GM21576 (cell line): ENCODE measurements around the gene NARS2.

Experiments
- ATAC-seq: cut with Tn5 transposase; IDR thresholded peaks from one replicate; pipeline ENCODE4 v1.9.1; 2021; ENCODE audit warnings: mild to moderate bottlenecking, moderate library complexity; ENCODE audit not compliant: unreplicated experiment

The NARS2 gene

DNA sequence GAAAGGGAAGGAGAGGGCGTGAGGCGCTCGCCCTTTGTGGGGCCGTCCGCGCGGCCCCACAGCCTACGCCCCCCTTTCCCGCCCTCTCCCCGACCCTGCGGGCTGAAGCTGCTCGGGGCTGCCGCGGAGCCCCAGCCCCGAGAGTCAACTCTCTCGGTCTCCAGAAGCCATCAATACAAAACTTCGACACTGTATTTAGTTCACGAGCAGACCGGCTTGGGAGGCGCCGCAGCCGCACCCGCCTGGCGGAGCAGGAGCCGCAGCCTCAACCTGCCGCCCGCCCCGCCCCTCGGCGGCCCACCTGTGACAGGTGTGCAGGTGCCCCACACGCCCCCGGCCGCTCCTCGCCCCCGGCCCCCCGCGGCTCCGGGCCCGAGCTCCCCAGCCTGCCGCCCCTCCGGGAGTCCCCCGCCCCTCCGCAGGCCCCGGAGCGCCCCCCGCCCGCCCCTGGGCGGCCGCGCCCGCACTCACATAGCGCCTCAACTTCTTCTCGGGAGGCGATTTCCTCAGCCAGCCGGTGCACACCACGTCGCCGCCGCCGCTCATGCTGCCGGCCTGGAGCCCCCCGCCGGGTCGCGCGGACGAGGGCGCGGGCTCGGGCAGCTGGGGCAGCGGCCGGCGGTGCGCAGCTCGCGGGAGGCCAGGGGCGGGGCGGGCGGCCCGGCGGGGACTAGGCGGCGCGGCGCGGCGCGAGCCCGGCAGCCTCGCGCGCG lies 157.3 kb downstream of the NARS2 start, which contains the start of gene GAB2:
Gene GAB2, minus strand, starts transcription at position 646 of the 713 bp plus-strand sequence. Its CDS starts 100 bp downstream, at position 546.
- ATAC-seq: peak; percentile 6

DNA sequence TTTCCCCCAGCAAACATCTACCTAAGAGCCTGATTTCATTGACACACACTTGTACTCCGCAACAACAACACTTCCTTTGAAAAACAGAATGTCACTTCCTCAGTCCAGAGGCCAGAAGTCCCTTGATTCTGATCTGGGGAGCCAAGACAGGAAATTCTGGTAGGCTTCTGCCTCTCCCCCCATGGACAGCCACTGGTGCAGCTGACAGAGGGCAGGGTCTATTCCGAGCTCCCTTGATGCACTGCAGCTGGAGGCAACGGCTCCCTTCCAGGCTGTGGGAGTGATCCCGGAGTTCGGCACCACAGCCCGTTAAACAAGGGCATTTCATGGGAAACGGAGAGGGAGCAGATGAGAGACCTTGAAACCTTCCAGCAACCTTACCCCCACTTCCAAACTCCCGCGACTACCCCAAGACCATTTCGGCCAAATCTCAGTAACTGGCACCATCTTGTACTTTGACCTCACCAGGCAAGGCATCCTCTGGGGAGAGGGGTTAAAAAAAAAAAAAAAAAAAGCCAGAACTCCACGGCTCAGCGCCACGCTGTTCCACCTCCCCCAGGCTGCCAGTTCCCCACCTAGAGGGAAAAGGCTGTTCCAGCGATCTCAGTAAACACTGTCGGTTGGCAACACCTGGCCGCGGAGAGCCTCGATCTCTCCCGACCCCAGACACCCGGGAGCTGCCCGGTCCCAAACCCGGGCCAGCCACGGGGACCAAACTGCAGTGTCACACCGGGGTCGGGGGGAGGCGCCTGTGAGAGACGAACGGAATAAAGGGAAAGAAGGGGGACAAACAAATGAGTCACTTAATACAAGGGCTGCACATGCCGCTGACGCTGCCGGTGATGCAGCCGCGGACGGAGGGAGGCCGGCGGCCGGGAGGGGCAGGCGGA lies 158.1 kb downstream of the NARS2 start:
- peak; percentile 48 for ATAC-seq

DNA sequence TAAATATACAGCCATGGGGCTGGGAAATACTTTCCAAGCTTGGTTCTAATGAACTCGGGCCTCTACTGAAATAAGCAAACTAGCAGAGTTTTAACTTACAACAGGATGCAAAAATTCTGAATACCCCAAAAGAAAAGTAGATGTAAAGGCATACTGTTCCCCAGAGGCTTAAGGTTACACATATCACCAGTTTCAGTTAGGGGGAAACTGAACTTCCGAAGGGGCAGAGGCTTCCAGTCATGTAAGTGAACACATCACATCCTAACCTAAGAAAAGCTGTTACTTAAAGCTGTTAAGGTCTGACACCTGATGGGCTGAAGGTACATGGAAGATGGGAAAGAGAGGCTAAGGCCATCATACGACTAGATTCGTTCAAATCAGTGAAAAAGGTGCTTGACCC lies 159.3 kb downstream of the NARS2 start:
- ATAC-seq: no peak

DNA sequence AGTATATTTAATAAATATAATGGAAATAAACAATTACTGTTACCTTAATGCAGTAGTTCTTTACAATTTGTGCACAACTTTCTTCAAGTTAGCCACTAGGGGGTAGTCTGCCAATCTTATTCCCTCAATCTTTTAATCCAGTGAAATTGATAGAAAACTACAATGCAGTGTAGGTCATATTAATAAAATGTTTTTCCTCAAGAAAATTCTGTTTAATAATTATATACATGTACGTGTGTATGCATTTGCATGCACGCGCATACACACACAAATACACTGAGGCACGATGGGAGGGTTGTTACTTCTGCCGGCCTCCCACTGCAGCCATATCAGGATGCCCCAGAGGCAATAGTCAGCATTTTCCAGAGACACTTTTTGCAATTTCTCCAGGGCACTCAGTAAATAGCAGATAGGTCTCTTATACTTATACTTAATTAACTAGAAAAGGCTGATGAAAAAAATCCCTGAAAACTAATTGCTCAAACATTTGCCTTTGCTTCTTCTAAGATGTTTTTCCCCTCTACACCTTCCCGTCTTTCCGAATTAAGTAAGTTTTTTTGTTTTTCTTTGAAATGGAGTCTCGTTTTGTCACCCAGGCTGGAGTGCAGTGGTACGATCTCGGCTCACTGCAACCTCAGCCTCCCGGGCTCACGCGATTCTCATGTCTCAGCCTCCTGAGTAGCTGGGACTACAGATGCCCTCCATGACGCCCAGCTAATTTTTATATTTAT lies 160.2 kb downstream of the NARS2 start:
- ATAC-seq: no peak

DNA sequence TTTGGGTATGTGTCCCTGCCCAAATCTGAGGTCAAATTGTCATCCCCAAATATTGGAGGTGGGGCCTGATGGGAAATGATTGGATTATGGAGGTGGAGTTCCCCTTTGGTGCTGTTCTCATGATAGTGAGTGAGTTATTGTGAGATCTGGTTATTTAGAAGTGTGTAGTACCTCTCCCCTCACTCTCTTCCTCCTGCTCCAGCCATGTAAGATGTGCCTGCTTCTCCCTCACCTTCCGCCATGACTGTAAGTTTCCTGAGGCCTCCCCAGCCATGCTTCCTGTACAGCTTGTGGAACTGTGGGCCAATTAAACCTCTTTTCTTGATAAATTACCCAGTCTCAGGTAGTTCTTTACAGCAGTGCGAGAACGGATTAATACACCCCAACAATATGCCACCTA lies 166.0 kb downstream of the NARS2 start:
- ATAC-seq: no peak

DNA sequence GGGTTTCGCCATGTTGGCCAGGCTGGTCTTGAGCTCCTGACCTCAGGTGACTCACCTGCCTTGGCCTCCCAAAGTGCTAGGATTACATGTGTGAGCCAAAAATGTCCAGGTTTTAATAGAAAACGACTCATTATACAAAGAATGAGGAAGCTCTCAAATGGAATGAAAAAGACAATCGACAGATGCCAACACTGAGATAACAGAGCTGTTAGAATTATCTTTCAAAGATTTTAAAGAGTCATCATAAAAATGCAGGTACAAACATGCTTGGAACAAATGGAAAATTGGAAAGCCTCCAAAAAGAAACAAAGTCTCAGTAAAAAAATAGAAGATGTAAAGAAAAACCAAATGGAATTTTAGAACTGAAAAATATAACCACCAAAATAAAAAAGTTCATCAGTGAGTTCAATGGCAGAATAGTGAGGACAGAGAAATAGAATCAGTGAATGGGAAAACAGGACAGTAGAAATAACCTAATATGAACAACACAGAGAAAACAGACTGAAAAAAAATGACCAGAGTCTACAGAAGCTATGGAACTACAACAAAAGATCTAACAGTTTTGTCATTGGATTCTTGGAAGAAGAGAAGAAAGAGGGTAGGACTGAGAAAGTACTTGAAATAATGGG lies 168.0 kb downstream of the NARS2 start:
- ATAC-seq: no peak

DNA sequence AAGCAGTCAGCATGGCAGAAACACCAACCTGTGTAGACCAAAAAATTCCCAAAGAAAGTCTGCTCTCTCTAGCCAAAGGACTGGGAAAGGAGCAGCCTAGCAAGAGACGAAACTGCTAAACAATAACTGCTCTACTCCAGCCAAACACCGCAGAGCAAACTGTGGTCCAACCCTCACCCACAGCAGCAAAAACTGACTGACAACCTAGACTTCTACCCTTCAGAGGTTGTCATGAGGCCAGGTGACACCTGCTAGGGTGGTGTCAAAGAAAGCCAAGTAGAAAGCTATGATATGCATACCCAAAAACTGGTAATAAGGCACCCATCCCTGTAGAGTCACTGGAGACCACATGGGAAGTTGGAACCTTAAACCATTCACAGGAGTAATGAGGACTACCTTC lies 168.9 kb downstream of the NARS2 start:
- ATAC-seq: no peak

DNA sequence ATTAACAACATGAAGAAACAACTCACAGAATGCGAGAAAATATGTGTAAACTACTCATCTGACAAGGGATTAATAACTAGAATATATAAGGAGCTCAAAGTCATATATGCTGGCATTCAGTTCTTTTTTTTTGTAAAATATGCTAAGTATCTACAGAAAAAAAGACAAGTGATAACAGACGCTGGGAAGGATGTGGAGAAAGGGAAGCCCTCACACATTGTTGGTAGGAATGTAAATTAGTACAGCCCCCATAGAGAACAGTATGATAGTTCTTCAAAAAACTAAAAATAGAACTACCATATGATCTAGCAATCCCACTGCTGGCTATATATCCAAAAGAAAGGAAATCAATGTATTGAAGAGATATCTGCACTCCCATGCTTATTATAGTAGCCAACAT lies 170.9 kb downstream of the NARS2 start:
- ATAC-seq: no peak

DNA sequence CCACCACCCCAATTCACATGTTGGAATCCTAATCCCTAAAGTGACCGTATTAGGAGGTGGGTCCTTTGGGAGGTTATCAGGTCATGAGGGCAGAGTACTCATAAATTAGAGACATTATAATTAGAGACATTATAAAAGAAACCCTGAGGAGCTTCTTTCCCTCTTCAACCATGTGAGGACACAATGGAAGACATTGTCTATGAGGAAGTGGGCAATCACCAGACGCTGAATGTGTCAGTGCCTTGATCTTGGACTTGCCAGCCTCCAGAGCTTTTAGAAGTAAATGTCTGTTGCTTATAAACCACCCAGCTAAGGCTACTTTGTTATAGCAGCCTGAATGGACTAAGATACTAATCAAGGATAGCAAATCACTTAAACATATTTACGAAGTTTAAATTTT lies 171.8 kb downstream of the NARS2 start:
- ATAC-seq: no peak

DNA sequence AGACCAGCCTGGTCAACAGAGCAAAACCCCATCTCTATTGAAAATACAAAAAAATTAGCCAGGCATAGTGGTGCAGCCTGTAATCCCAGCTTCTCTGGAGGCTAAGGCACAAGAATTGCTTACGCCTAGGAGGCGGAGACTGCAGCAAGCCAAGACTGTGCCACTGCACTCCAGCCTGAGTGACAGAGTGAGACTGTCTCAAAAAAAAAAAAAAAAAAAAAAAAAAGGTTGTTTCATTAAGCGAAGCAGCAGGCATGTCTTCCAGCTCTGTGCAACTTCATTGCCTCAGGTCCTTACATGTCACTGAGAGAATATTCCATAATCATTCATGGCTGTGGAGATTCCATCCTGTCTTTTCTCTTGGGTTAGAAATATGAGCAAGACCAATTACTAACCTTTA lies 174.0 kb downstream of the NARS2 start:
- no peak for ATAC-seq

DNA sequence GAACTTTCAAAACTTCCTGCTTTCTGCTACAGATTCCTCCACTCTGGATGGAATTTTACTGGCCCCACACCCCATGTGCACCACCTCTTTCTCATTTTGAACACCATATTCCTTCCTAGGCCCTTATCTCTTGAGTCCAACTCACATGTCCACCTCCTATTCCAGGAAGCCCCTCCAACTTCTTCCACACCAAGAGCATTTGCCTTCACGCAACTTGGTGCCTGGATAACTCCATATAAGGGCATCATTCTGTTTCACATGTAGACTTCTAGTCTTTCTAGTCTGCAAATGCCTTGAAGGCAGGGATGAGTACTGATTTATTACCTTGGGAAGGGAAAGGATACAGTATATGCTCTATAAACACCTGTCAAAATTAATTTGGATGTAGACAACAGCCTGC lies 174.5 kb downstream of the NARS2 start:
- no peak for ATAC-seq

DNA sequence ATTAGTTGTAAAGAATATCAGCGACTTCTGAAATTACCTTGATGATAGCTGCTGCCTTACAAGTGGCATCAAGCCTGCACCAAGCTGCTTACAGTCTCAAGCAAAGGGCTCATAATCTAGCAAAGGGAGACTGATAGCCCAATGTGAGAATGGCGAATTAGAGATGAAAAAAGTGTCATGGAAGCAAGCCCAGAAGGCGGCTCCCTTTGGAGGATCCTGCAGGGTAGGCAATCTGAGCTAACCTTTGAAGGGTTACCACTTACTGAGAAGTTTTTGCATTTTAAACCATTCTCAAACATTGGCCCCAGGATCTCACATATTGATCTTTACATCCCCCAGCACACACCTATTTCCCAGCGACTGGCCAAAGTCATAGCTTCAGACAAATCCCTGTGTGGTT lies 175.5 kb downstream of the NARS2 start:
- ATAC-seq: no peak

DNA sequence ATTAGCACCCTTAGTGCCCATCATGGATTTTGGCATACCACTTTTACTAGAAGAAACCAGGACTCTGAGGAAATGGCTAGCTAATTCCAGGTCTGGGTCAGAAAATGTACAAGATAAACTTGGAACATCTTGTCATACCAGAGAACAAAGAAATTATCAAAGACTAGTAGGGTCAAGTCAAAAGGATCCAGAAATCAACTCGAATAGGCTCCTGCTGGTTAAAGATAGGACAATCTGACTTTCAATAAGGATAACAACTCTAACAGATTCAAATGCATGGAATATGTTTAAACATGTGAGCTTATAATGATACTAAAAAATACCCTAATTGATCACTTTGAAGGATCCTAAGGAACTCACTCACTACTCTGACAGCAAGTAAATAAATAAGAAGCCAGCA lies 175.9 kb downstream of the NARS2 start:
- ATAC-seq: no peak

DNA sequence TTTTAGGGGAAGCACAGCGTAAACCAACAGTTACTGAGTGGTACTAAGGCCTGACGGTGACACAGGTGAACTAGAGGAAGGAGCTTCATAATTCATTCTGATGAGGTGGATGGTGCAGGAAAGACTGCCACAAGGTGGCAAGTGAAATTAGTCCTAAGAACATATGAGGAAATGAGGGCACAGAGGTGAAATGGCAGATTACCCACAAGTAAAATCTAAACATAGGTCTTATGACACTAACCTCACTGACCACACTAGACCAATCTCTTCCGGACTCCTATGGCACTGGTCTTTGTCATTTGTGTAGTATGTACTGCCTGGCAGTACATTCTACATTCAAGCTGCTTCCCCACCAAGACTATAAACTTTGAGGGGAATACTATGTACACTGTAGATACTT lies 177.3 kb downstream of the NARS2 start:
- peak; percentile 86 for ATAC-seq

DNA sequence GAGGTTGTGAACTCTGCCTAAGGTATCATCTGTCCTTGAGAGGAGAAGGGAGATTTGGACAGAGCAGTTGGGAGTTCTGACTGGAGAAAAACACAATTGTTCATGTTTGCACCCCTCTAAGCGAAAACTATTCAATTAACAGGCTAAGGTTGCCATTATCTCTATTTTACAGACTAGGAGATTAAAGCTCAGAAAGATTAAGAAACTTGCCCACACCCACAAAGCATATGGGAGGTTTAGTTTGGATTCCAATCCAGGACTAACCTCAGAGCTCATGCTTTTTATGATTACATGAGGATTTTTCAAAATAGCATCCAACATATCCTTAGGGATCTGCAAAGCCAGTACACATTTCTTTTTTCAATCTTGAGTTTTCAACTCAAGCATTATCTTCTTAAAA lies 179.1 kb downstream of the NARS2 start:
- no peak for ATAC-seq

DNA sequence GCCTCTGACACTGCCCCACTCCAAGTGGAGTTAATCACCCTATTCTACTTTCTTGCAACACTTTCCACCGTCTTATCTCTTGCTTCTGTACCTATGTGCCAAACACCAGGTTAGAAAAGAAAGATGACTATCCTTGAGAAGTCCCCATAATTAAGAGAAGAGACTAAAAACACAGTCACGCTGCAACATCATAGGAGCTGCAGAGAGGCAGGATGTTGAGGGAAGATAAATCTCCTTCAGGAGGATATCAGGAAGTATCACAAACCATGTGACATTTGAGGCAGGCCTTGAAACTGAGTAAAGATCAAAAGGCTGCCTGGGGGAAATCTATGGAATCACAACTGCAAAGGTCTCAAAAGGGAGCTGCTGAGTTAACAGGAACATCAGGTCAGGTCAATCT lies 181.8 kb downstream of the NARS2 start:
- no peak for ATAC-seq

DNA sequence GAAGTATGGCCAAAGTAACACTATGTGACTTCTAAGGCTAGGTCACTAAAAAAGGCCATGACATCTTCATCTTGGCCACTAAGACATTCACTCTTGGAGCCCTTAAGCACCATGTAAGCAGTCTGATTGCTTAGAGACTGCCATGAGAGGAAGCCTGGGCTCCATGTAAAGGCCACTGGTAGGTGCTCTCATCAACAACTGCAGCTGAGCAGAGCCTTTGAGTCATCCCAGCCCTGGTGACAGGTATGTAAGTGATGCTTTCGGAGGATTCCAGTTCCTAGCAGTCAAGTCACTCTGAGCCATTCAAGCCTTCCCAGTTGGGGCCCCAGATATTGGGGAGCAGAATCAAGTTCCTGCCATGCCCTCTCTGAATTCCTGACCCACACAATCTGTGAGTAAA lies 183.2 kb downstream of the NARS2 start:
- no peak for ATAC-seq

DNA sequence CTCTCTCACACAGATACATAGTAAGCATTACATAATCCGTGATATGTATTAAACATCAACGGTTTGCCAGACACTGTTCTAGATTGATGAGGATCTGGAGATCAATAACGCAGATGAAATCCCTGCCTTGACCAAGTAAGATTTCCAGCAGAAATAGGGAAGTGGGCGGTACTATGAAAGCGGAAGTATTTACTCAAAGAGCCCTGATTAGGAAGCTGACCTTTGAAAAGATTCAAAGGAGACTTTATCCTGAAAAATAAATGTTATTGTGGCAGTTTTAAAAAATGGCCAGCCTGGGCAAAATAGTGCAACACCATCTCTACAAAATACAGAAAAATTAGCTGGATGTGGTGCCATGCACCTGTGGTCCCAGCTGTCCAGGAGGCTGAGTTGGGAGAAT lies 183.9 kb downstream of the NARS2 start:
- no peak for ATAC-seq

DNA sequence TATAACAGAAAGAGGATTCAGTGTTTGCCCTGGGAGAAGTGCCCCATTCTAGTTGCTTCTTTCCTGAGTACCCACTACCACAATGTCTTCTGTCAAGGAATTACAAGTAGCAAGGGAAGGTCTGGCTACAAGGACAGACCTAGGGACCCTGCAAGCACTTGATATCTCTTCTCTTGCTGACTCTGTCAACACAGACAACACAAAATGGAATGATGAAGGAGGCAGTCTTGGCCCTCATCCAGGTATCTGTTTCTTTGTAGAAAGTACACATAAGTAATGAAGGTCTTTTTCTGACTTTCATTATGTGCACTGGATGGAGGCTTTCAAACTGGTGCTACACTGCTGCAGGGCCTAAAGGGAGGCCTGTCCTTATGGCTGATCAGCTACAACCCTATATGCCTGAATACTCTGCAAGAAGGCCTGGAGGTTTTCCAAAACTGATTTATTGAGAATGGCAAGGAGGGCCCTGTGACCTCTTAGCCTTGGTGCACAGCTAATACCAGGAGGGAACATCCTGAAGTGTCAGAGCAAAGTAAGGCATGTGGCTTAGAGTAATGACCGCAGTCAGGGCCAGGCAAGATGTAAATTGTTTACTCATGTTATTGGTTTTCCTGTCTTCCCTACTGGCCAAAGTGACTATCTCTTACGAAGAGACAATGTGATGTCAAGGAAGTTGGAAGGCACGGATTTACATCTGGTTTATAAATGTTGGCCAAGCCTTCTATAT lies 188.3 kb downstream of the NARS2 start:
- no peak for ATAC-seq
